GM21619 (cell line): ENCODE data around the gene ALDH3A1.

Experiments used
- ATAC-seq: cut with Tn5 transposase; IDR thresholded peaks from one replicate; pipeline ENCODE4 v1.9.1; 2021; ENCODE audit not compliant: unreplicated experiment

Gene ALDH3A1

DNA sequence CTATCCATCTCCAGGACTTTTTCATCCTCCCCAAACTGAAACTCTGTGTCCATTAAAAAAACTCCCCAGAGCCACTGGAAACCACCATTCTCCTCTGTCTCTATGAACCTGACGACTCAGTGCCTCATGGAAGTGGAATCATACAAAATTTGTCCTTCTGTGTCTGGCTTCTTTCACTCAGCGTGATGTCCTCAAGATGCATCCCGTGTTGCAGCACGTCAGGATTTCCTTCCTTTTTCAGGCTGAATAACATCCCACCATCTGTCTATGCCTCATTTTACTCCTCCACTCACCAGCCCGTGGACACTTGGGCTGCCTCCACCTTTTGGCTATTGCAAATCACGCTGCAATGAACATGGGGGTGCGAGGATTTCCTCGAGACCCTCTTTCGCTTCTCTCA lies 12.6 kb upstream of the ALDH3A1 start:
- ATAC-seq: no peak

DNA sequence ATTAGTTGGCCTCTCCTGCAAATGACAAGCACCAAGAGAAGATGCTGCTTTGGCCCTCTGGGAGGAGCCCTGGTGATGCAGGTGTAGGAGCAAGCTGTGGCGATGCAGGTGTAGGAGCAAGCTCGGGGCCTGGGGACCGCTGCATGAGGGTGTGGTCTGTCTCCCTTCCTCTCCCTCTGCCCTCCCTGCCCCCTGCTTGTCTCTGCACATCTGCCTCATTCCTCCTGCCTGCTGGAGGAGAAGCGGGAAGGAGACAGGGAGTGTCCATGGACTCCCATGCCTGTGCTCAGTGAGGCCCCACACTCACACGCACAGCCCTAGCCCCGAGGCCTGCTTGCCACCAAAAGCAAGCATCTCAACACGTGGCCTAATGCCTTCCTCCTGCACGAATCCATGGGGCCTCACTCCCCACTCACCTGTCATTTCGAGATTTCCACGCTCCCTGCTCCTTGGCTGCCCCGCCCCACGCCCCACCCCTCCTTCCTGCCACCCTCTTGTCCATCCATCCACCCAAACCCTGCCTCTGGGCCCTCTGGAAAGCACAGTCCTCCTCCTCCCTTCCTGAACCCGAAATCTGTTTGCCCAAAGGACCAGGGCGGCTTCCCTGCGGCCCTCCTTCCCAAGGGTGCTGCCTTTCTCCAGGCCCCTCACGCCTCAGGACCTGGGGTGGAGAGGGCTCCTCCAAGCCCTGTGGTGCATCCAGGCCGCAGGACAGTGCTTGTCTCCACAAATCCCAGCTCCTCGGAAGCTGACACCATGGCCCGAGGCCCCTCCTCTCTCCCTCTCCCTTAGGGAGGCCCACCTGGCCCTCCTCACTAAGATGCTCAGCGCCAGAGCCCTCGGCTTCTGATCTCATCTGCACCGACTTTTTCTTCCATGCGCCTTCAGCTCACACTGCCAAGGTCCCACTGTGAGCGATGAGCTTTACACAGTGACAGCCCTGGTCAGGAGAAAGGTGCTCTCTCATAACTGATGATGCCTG lies 11.8 kb upstream of the ALDH3A1 start:
- ATAC-seq: no peak

DNA sequence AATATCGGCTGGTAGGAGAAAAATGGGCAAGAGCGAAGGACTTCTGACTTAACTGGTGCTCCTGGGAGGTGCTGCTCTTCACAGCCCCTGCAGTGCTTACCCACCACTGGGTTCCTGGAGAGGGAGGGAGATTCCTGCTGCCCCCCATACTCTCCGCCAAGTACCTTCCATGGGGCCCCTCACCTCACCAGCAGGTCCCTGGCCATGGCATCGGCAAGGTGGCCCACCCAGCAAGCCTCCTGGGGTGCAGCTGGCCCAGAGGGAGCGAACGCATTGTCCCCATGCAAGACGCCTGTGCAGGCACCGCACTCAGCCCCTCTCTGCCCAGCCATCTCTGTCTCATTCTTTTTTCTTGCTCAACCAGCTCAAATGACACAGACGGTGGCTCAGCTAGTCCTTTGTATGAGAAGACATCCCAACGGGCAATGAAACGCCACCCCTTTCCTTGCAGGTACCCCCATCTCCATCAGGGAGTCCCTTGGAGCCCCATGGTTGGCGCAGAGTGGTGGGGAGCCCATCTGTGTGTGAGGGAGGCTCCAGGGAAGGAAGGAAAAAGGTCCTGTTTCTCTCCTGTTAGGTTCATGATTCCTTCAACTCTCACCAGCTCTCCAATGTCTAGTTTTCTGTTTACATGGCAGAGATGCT lies 9.6 kb upstream of the ALDH3A1 start:
- ATAC-seq: no peak

DNA sequence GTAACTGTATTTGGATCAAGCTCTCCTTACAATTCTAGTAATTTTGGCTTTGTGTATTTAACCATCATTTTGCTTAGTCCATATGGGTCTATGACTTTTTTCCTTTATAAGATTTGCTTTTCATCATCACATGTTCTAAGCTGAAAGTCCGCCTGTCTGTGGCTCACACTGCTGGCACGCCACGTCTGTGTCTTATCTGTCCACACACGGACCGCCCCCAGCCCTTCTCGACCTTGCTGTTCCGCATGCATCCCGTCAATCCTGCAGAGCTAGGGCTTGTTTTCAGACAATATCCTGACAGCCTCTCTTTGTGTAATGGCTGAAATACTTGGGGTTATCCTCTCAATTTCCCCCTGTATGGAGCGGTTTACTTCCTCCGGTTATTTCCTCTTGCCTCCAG lies 8.4 kb upstream of the ALDH3A1 start:
- ATAC-seq: no peak

DNA sequence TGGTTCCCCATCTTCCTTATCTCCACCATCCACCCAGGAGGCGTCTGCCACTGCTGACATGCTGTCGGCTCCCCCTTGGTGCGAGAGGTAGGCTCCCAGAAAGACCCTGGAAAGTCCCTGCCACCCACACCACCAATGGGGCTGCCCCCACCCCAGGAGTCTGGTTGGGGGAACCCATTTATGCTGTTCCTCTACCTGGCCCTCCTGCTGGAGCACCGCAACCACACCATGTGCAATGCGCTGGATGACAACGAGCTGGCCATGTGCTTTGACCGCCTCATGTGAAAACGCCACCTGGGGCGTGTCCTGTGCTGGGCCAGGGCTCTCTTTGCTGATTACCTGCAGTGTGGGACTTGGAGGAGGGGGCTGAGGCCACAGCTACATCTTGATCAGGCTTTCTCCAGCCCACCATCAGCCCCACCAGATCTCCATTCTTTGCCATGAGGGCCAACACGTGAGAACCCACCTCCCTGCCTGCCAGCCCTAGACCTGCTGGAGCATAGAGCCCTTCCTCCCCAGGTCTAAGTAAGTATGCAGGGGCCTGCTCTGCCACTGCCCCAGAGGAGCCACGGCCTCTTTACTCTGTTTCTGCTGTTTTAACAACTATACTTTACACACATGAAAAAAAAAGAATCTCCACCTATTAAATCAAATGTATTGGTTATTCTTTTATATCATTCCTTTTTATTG lies 7.9 kb upstream of the ALDH3A1 start:
- ATAC-seq: no peak

DNA sequence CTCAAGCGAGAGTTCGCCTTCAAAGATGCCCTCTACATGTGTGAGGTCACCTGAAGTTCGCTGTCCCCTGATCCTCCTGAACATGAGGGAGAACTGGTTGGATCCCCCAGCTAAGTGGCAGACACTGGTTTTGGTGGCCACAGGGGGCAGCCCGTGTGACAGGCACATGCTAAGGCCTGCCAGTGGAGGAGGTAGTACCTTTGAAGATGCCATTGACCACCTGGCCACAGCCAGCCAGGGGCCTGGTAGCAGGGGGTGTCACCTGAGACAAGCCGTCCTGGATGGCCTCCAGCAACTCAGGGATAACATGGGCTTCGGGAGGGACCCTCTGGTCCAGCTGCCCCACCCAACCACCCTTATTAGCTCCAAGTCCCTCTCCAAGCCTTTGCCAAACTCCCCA lies 7.3 kb upstream of the ALDH3A1 start:
- no peak for ATAC-seq

DNA sequence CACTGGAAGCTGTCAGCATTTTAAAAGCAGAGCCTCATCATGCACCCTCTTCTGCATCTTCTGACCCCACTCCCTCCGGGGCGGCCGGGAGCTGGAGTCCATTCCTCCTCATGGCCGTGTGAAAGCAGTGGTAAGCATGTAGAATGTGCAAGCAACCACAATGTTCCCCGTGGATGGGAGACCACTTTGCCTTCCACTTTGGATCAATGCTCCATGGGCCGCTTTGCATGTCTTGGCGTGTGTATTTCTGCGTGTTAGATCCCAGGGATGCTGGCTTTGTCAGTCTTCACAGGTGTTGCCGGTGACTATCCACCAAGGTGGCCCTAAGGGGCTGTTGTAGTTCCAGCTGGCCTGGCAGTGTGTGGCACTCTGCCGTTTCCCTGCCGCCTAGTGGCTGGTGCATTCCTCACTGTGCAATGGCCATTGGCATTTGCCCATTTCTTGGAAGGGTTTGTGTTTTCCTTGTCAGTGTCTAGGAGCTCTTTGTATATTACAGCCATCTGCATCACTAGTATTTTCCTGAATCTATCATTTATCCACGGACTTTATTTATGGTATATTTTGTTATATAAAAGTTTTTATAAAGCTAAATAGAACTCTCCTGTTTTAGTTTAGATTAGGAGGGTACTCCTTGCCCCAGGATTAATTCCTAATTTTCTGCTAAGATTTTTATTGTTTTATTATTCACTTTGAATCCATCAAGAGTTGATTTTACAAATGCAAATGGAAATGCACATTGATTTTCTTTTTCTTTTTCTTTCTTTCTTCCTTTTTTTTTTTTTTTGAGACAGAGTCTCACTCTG lies 5.8 kb upstream of the ALDH3A1 start:
- ATAC-seq: no peak

DNA sequence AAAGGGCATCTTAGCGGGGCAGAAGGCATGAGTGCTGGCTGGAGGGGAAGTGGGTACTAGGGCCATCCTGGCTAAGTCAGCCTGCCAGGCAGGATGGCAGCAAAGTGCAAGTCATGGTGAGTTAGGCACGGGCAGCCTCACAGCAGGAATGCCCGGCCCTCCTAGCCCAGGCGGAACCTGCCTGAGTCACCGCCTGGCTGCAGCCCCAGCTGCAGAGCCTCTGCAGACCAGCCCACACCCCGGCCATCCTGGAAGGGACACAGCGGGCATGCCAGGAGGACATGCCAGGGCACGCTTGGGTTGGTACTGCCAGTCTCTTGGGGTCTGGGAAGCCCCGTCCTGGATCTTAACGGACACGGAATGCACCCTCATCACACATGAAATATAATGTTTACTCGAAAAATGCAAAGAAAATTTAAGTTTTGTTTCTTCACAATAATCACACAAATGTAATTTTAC lies 5.0 kb upstream of the ALDH3A1 start:
- no peak for ATAC-seq

DNA sequence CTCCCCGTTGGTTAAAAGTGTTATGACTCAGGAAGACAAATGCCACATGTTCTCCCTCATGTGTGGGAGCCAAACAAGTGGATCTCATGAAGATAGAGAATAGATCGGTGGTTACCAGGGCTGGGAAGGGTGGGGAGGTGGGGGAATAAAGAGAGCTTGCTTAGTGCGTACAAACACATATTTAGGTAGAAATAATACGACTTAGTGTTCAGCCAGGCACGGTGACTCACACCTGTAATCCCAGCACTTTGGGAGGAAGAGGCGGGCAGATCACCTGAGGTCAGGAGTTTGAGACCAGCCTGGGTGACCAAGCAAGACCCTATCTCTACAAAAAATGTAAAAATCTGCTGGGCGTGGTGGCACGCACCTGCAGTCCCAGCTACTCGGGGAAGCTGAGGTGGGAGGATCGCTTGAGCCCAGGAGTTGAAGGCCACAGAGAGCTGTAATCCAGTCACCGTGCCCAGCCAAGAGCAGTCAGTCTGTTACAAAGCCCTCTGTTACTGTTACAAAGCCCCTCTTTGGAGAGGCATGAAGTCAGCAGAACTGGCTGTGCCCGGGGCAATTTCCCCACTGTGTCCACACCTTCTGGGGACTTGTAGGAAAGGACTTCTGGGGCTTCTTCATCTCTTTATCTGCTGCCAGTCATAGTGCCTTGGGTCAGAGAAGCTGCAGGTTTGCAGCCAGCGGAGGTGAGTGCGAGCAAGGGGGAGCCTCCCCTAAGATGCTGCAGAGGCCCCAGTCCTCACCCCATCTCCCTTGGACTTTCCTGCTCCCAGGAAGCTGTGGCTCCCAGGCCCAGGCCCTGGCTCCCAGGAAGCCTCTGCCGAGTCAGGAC lies 4.3 kb upstream of the ALDH3A1 start:
- no peak for ATAC-seq

DNA sequence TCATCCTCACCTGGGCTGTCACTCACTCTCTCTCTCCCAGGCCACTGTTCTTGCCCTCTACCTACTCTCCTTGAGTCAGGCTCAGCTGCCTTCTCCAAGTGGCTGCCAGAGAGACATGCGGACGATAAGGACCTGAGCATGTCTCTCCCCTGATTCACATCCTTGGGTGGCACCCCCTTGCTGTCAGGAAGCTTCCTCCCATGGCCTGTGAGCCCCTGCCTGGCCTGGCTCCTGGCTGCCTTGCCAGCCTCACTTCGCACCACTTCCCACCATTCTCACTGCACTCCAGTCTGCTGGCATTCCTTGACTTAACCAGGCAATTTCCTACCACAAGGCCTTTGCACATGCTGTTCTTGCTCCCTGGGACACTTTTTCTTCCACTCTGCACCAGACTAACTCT lies 2.7 kb upstream of the ALDH3A1 start:
- no peak for ATAC-seq

DNA sequence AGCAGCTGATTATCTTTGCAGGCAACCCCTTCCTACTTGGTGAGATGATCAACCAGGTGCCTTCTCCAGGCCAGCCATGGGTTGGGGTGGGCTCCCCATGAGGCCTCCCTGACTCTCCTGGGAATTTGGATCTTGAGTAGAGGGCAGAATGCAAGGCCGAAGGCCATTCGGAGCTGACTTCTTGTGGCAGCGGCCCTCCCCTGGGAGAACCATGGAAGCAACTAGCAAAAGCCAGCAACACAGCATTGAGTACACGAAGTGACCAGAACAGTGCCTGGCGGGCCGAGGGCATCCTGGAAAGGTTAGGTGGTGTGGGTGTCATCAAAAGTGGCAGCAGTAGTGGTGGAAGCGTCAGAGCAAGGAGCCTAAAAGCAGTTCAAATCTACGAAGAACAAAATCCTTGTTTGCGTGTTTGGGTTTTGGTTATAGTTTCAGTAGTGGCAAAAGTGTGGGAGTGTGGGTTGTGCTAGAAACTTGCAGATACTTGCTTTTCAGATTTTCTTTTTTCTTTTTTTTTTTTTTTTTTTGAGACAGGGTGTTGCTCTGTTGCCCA lies 2.0 kb upstream of the ALDH3A1 start:
- ATAC-seq: no peak

DNA sequence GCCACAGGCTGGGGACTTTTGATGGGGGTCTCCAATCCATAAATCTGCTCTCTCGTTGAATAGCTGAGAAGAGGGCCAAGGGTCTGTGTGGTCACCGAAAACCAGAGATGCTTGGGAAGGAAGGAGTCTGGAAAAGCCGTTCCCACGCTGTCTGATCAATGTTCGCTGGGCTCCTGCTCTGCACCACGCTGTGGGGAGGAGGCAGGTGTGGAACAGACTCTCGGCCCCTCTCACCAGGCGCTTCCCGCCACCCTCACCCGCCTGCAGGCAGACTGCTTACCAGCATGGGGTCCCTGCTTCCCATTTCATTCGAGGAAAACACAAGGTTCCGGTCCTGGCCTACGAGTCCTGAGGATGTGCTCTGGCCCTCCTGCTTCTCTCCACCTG lies 702 bp upstream of the ALDH3A1 start:
- no peak for ATAC-seq

DNA sequence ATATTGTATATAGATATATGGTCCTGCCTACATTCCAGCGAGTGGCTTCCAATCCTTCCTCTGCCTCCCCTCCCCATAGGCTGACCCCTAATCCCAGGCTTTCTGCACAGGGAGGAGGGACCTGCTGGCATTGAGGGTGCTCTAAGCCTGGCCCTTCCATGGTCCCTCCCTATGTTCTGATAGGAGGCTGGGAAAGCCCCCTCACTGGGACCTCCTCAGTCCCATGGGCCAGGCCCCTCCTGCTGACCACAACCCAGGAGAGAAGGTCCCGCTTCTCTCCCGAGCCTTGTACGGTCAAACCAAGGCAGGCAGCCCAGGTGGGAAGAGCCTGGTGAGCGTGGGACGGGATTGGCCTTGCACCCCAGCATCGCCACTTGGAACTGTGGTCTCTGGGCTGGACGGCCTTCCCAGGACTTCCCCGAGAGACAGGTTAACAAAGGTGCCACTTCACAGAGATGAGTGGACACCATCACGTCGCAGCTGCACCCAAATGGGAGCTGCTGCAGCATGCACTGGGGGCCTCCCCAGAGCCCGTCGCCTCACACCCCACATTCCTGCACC lies 859 bp downstream of the ALDH3A1 start:
- no peak for ATAC-seq

DNA sequence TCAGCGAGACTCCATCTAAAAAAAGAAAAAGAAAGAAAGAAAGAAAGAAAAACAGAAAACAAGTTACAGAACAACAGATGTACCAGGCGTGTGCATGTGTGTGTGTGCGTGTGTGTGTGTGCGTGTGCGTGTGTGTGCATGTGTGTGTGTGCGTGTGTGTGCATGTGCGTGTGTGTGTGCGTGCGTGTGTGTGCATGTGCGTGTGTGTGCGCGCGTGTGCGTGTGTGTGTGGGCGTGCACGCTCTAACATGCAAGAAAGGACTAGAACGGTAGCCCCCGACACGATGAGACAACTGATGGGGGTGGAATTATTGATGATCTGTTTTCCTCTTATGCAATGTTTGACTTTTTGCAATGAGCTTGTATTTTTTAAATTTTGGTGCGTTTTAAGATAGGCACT lies 1.6 kb downstream of the ALDH3A1 start:
- ATAC-seq: no peak

DNA sequence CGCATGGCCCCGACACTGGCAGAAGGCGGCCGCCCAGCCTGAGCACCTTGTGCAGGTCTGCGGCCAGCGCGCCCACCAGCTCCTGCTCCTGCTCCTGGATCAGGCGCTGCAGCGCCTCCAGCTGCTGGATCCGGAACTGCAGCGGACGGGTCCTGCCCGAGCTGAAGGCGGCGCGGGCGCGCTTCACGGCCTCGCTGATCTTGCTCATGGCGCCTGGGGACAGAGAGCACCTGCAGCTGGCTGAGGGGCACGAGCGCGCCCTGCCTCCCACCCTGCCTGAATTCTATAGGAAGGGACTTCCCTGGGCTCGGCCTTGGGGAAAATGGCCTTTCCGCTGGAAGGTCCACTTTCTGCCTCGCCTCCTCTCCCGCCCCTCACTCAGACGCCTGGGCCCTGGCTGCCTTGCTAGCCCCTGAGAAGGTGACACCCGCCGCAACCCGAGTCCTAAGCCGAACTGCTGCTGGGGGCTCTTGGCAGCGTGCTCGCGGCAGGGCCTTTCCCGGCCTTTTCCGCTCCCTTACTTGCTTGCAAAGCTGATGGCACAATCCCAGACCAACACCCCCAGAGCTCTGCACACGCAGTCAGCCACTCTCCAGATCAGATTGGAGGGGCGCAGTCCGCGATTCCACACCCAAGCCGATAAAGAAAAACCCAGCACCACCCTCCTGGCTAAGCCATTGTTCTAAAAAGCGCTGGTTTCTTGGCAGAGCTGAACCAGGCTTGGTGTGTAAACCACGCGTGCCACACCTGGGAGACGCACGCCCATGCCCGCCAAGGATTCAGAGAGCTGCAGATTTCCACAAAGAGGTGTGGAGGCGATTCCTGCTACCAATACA lies 3.0 kb downstream of the ALDH3A1 start:
- ATAC-seq: no peak

DNA sequence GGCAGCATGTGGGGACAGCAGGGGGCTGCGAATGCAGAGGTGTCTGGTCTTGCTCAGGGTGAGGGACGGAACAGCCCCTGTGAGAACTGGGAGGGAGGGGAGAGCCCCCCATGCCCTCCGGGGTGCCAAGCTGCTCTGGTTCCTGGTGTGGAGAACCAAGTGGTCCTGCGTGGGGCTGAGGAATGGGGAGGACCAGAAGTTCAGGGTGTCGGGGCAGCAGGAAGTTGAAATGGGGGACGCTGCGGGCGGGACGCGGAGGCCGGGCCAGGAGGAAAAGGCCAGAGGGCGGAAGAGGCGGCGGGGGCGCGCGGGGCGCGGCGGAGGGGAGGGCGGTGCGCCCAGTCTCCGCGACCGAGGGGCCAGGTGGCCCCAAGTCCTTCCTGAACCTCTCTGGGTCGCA lies 3.6 kb downstream of the ALDH3A1 start:
- no peak for ATAC-seq

DNA sequence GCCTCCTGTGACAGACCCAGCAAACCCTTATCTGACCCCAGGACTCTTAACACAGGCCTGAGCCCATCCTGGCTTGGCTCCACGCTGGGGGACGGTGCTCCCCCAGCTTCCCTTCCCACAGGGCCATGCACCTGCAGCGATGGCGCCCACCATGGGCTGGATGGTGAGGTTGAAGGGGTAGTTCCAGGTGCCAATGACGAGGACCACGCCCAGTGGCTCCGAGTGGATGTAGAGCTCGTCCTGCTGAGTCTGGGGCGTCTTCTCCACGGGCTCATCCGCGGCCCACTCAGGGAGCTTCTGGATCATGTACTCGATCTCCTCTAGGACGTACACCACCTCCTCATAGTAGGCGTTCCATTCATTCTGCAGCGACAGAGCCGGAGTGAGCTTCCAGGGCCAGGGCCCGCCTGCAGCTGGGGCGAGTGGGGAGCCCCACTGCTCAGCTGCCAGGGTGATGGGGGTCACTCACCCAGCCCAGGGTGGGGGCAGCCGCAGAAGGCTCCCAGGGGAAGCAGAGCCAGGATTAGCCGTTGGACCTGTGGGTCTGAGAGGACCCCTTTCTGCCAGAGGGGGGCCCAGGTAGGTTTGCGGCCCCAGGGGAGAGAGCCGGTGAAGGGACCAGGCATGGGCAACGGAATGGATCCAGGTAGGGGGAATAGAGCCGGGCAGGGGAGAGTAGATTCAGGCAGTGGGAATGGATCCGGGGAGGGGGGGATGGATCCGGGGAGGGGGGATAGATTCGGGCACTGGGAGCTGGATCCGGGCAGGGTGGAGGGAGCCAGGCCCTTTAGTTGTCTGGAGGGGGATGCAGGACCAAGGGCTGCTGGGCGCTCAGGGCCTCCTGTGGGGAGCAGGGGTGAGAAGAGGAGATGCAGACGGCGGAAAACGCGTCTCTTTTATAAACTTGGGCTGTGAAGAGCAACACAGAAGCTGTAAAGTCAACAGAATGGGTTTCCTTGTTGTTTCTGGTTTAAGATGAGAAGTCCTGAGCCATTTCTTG lies 4.7 kb downstream of the ALDH3A1 start:
- no peak for ATAC-seq
